ENCODE results near the gene KREMEN1.

DNA sequence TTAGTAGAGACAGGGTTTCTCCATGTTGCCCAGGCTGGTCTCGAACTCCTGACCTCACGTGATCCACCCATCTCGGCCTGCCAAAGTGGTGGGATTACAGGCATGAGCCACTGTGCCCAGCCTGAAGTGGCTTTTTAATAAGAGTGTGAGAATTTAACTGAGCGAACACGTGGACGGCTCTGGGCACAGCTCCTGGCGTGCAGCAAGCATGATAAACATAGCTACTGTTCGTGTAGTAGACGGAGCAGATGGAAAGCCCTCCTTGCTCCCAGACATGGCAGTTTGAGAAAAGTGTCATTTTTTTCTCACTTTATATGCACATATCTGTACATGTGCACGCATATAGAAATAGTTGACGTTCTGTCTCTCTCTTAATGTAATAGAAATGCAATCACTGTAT is 139.9 kb downstream of the KREMEN1 start:
- TF ChIP-seq, protein P1, sequence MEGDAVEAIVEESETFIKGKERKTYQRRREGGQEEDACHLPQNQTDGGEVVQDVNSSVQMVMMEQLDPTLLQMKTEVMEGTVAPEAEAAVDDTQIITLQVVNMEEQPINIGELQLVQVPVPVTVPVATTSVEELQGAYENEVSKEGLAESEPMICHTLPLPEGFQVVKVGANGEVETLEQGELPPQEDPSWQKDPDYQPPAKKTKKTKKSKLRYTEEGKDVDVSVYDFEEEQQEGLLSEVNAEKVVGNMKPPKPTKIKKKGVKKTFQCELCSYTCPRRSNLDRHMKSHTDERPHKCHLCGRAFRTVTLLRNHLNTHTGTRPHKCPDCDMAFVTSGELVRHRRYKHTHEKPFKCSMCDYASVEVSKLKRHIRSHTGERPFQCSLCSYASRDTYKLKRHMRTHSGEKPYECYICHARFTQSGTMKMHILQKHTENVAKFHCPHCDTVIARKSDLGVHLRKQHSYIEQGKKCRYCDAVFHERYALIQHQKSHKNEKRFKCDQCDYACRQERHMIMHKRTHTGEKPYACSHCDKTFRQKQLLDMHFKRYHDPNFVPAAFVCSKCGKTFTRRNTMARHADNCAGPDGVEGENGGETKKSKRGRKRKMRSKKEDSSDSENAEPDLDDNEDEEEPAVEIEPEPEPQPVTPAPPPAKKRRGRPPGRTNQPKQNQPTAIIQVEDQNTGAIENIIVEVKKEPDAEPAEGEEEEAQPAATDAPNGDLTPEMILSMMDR (IDR thresholded peaks at IDR 0.05): no peak
- TF ChIP-seq POLR2A (IDR thresholded peaks at IDR 0.05): no peak
